Measurements from ENCODE around the gene ZMYND15.

DNA sequence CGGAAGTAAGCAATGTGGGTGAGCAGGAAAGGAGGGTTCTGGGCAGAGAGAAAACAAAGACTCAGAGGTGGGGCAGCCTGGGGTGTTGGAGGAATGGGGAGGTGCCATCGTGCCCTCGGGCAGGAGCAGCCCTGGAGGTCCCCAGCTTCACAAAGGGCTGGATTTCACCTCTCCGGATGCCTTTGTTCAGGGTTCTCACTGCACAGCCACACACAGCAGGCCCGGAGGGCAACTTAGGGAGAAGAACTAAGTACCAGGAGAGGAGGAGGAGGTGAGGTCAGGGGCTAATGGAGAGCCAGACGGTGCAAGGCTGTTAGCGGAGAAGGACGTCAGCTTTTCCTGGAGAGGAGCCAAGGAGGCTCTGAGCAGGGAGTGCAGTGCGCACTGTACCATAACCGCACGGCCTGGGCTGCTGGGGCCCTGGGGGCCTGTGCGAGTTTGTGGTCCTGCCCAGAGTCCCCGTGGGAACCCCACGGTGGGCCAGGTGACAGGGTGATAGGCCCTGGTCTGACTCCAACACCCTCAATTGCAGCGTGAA is 19.9 kb upstream of the ZMYND15 start:
- TF ChIP-seq, protein P1, sequence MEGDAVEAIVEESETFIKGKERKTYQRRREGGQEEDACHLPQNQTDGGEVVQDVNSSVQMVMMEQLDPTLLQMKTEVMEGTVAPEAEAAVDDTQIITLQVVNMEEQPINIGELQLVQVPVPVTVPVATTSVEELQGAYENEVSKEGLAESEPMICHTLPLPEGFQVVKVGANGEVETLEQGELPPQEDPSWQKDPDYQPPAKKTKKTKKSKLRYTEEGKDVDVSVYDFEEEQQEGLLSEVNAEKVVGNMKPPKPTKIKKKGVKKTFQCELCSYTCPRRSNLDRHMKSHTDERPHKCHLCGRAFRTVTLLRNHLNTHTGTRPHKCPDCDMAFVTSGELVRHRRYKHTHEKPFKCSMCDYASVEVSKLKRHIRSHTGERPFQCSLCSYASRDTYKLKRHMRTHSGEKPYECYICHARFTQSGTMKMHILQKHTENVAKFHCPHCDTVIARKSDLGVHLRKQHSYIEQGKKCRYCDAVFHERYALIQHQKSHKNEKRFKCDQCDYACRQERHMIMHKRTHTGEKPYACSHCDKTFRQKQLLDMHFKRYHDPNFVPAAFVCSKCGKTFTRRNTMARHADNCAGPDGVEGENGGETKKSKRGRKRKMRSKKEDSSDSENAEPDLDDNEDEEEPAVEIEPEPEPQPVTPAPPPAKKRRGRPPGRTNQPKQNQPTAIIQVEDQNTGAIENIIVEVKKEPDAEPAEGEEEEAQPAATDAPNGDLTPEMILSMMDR (IDR thresholded peaks at IDR 0.05; ENCODE audit: low read depth, low read length, poor library complexity, severe bottlenecking) = no peak
- no peak for TF ChIP-seq EZH2phosphoT487 (IDR thresholded peaks at IDR 0.05; ENCODE audit: borderline replicate concordance, low read length)

All from DOHH2 (cell line).